Endothelial cell of umbilical vein (primary cell): ENCODE results near the gene DAB2IP. TPM values are rescaled to one million over a fixed set of nuclear protein-coding genes. Genes with fewer than 3 reads are reported as not detected.

Source experiments
- BruUV-seq: library from RNA; stranded (reverse); fragments of 400-500 nt; replicated peaks from 2 replicates; lab custom pipeline; 2021; lab: Mats Ljungman, UMichigan
- CTCF ChIA-PET: fragments of 300-600, 350-600 bp; sonication (Branson Sonifier 250); formaldehyde crosslinking; loops from one replicate; lab custom pipeline; 2021; ENCODE audit warnings: antibody characterized with exemption, inconsistent platforms; lab: Charles Lee
- POLR2A ChIA-PET: fragments of 300-600, 350-600 bp; sonication (Branson Sonifier 250); formaldehyde crosslinking; loops from one replicate; lab custom pipeline; 2021; ENCODE audit warnings: antibody characterized with exemption, inconsistent platforms; lab: Charles Lee
- DNase-seq: peaks from one replicate; pipeline ENCODE4 v3.0.0-alpha.2; 2011; ENCODE audit warnings: low read depth, low spot score
- FAIRE-seq: peaks from 2 replicates; lab custom pipeline; 2011; peaks lifted over from hg19 to GRCh38; lab: Jason Lieb, UNC
- H2AFZ ChIP-seq: 2 replicates; pipeline ENCODE4 v1.6.0; 2012; ENCODE audit warnings: low read depth, low read length, control low read depth, inconsistent platforms
- H3K27ac ChIP-seq: 2 replicates; pipeline ENCODE4 v1.5.1; 2011; ENCODE audit warnings: low read depth, mild to moderate bottlenecking, control low read depth, low read length, moderate library complexity; ENCODE audit not compliant: insufficient read depth
- H3K27me3 ChIP-seq, 2 experiments: 2 replicates each; pipeline versions ENCODE4 v1.6.0 to v1.6.1; 2011; ENCODE audit warnings: low read length in 2 of 2, mixed read lengths in 1 of 2; ENCODE audit not compliant: control insufficient read depth in 2 of 2, insufficient read depth in 2 of 2
- H3K36me3 ChIP-seq, 2 experiments: 2 replicates in 1 of 2; 3 replicates in 1 of 2; pipeline ENCODE4 v1.5.1; 2011; ENCODE audit warnings: low read length in 2 of 2, mild to moderate bottlenecking in 1 of 2, moderate library complexity in 1 of 2; ENCODE audit not compliant: control insufficient read depth in 2 of 2, insufficient read depth in 2 of 2; ENCODE audit errors: extremely low read depth in 1 of 2
- H3K4me1 ChIP-seq: 3 replicates; pipeline ENCODE4 v1.5.1; 2011; ENCODE audit warnings: mild to moderate bottlenecking, low read length; ENCODE audit not compliant: control insufficient read depth, insufficient read depth; ENCODE audit errors: extremely low read depth
- H3K4me2 ChIP-seq: 2 replicates; pipeline ENCODE4 v1.6.1; 2011; ENCODE audit warnings: low read length, control low read depth, mixed read lengths; ENCODE audit not compliant: insufficient read depth
- H3K4me3 ChIP-seq, 3 experiments: fragments of 200-600 bp in 1 of 3; sonication (generic), shearing (Covaris generic) in 1 of 3; replicated peaks in 1 of 3; 2 replicates each; pipeline ENCODE4 v1.5.1; 2011 to 2016; ENCODE audit warnings: control low read depth in 3 of 3, low read length in 3 of 3, mild to moderate bottlenecking in 2 of 3, inconsistent platforms in 1 of 3, low read depth in 1 of 3, moderate library complexity in 1 of 3; ENCODE audit not compliant: insufficient read depth in 1 of 3
- H3K79me2 ChIP-seq: 2 replicates; pipeline ENCODE4 v1.6.0; 2012; ENCODE audit warnings: low read length, inconsistent platforms; ENCODE audit not compliant: control insufficient read depth, insufficient read depth
- H3K9ac ChIP-seq: replicated peaks from 2 replicates; pipeline ENCODE3; 2011; ENCODE audit warnings: low read length, control low read depth; ENCODE audit not compliant: insufficient read depth; ENCODE audit errors: extremely low read depth
- H3K9me1 ChIP-seq: replicated peaks from 3 replicates; pipeline ENCODE4 v1.6.0; 2011; ENCODE audit warnings: mild to moderate bottlenecking, low read length; ENCODE audit not compliant: control insufficient read depth, insufficient read depth; ENCODE audit errors: extremely low read depth
- H3K9me3 ChIP-seq: replicated peaks from 2 replicates; pipeline ENCODE4 v1.5.1; 2012; ENCODE audit warnings: low read length, inconsistent platforms; ENCODE audit not compliant: control insufficient read depth, insufficient read depth
- H4K20me1 ChIP-seq: replicated peaks from 2 replicates; pipeline ENCODE3; 2011; ENCODE audit warnings: mild to moderate bottlenecking, low read length; ENCODE audit not compliant: control insufficient read depth, insufficient read depth; ENCODE audit errors: extremely low read depth
- CTCF ChIP-seq, 2 donors: IDR thresholded peaks; 1 replicate in 1 of 2; 2 replicates in 1 of 2; pipeline ENCODE4 v1.5.1; 2011; ENCODE audit warnings: low read length in 2 of 2, mild to moderate bottlenecking in 2 of 2, moderate library complexity in 2 of 2, control low read depth in 1 of 2, inconsistent platforms in 1 of 2, low read depth in 1 of 2; ENCODE audit not compliant: insufficient read depth in 1 of 2; ENCODE audit errors: extremely low read depth in 1 of 2
- EZH2 ChIP-seq: IDR thresholded peaks from 2 replicates; pipeline ENCODE4 v1.6.1; 2012; ENCODE audit warnings: borderline replicate concordance, low read depth, mild to moderate bottlenecking, moderate library complexity, low read length, inconsistent platforms; ENCODE audit not compliant: severe bottlenecking
- FOS ChIP-seq: IDR thresholded peaks from 2 replicates; pipeline ENCODE4 v1.6.1; 2011; ENCODE audit warnings: mild to moderate bottlenecking, low read length, moderate library complexity, borderline replicate concordance; ENCODE audit not compliant: insufficient read depth
- GATA2 ChIP-seq: IDR thresholded peaks from 2 replicates; pipeline ENCODE4 v1.7.0; 2011; ENCODE audit warnings: low read depth, mild to moderate bottlenecking, moderate library complexity, mixed read lengths, low read length; ENCODE audit not compliant: insufficient read length, insufficient read depth
- JUN ChIP-seq: IDR thresholded peaks from 2 replicates; pipeline ENCODE4 v1.6.1; 2011; ENCODE audit warnings: borderline replicate concordance, low read depth; ENCODE audit not compliant: insufficient read length, insufficient read depth
- MAX ChIP-seq: IDR thresholded peaks from 2 replicates; pipeline ENCODE4 v1.6.1; 2011; ENCODE audit not compliant: insufficient read depth, insufficient read length
- MYC ChIP-seq: IDR thresholded peaks from one replicate; pipeline ENCODE4 v1.6.1; 2011; ENCODE audit warnings: mild to moderate bottlenecking, low read depth, low read length
- POLR2A ChIP-seq: IDR thresholded peaks from 2 replicates; pipeline ENCODE4 v1.6.1; 2012; ENCODE audit warnings: low read depth, mild to moderate bottlenecking, control low read depth, low read length
- POLR2AphosphoS5 ChIP-seq: IDR thresholded peaks from 2 replicates; pipeline ENCODE4 v1.6.1; 2012; ENCODE audit warnings: low read depth, mild to moderate bottlenecking, control low read depth, low read length, moderate library complexity; ENCODE audit not compliant: insufficient read depth
- dilution Hi-C: fragments of 300-500 bp; cut with MboI; formaldehyde crosslinking; loops from one replicate; pipeline ENCODE4 v1.15.0; 2019; ENCODE audit warnings: low sequenced_read_pairs; ENCODE audit not compliant: extremely low pct_ligation_motif_present
- intact Hi-C: fragments of 100-400 bp; cut with micrococcal nuclease; formaldehyde crosslinking; loops from one replicate; pipeline ENCODE4 v1.10.0; 2022
- polyA plus RNA-seq, 4 experiments: library from polyadenylated mRNA; depleted of rRNA in 3 of 4; stranded (reverse) in 3 of 4; unstranded in 1 of 4; fragments of >200 nt; gene quantifications; 2 replicates each; pipeline versions ENCODE4 v1.2.1 to v1.2.3, GENCODE V29; 2011 to 2012; ENCODE audit warnings: missing spikeins in 1 of 4
- total RNA-seq: library from RNA; stranded (reverse); gene quantifications from 2 replicates; pipeline ENCODE4 v1.2.3, GENCODE V29; 2021

Gene DAB2IP
- total and polyA plus RNA-seq, 2 donors (not counting 3 experiments of a cell fraction or from before 2014, with no cell fraction given): 29.2 to 53.6 TPM

- dilution Hi-C loops: no loop called here
- Histone ChIP-seq H3K9ac (no peak overlapping the region), H3K4me3 (no peak overlapping the region), H3K4me2 (no peak overlapping the region), H3K36me3 (peaks cover 0 to 6% of the 10 kb centered on the region in 2 experiments), H3K27ac (no peak overlapping the region), H3K9me3 (no peaks in the 10 kb centered on the region), H3K4me1 (no peaks in the 10 kb centered on the region), H3K9me1 (no peaks in the 10 kb centered on the region), H3K79me2 (peaks cover 21% of the 10 kb centered on the region), H2AFZ (no peak overlapping the region), H3K27me3 (no peaks in the 10 kb centered on the region), H4K20me1 (peaks cover 3% of the 10 kb centered on the region)
- no TSS peak for BruUV-seq
- TF ChIP-seq MYC (no peak), EZH2 (no peak), CTCF (IDR thresholded peaks at IDR 0.05; ENCODE audit: extremely low read depth in 1 of 2, insufficient read depth in 1 of 2, low read depth in 1 of 2, low read length in 2 of 2) (no peak), POLR2A (no peak), POLR2AphosphoS5 (no peak), FOS (no peak), GATA2 (no peak), MAX (no peak), JUN (no peak)
- FAIRE-seq: no peak
- POLR2A ChIA-PET: interaction anchor here (1.1 kb wide), 1 partner anchor 33 kb away, joined by 3 read pairs; no protein-coding TSS in a partner anchor
- CTCF ChIA-PET: interaction anchor here (0.9 to 2.9 kb wide), 3 partner anchors 10 to 23 kb away, joined by 3 to 9 read pairs (median 5); no protein-coding TSS in a partner anchor
- DNase-seq: no peak
- intact Hi-C loops: no loop called here
Observed at GRCh38 chr9:121709798-121710197, 58.4 kb downstream of the DAB2IP start.
